ENCODE data around the gene NPW.

The NPW gene

GRCh38 chr16:1985466-1986150, 34.0 kb upstream of the NPW start:
- H3K27me3 ChIP-seq (ENCODE audit: control insufficient read depth, insufficient read depth, low read length) = peaks cover 40% of the 10 kb centered on the region
- peaks cover 18% of the 10 kb centered on the region for H3K36me3 ChIP-seq (ENCODE audit: control insufficient read depth, insufficient read depth, low read length)
- no peak overlapping the region for H3K9ac ChIP-seq (ENCODE audit: low read depth, low read length)
- no peak overlapping the region for H3K27ac ChIP-seq (ENCODE audit: low read depth, low read length)
- 0 out of 2 replicates have a peak overlapping the region, but pooled peaks have one; percentile 81 for H3K4me3 ChIP-seq (ENCODE audit: low read depth, low read length)
- H3K9me3 ChIP-seq (ENCODE audit: control insufficient read depth, insufficient read depth, low read length) = no peaks in the 10 kb centered on the region
- H3K4me1 ChIP-seq (ENCODE audit: control insufficient read depth, insufficient read depth, low read length) = peaks cover 33% of the 10 kb centered on the region

GRCh38 chr16:1987198-1987597, 32.4 kb upstream of the NPW start:
- H3K36me3 ChIP-seq (ENCODE audit: control insufficient read depth, insufficient read depth, low read length) = peaks cover 18% of the 10 kb centered on the region
- H3K9me3 ChIP-seq (ENCODE audit: control insufficient read depth, insufficient read depth, low read length) = no peaks in the 10 kb centered on the region
- H3K4me1 ChIP-seq (ENCODE audit: control insufficient read depth, insufficient read depth, low read length) = peaks cover 35% of the 10 kb centered on the region
- no peak overlapping the region for H3K27ac ChIP-seq (ENCODE audit: low read depth, low read length)
- no peak overlapping the region for H3K4me3 ChIP-seq (ENCODE audit: low read depth, low read length)
- peaks cover 37% of the 10 kb centered on the region for H3K27me3 ChIP-seq (ENCODE audit: control insufficient read depth, insufficient read depth, low read length)
- no peak overlapping the region for H3K9ac ChIP-seq (ENCODE audit: low read depth, low read length)

DNA sequence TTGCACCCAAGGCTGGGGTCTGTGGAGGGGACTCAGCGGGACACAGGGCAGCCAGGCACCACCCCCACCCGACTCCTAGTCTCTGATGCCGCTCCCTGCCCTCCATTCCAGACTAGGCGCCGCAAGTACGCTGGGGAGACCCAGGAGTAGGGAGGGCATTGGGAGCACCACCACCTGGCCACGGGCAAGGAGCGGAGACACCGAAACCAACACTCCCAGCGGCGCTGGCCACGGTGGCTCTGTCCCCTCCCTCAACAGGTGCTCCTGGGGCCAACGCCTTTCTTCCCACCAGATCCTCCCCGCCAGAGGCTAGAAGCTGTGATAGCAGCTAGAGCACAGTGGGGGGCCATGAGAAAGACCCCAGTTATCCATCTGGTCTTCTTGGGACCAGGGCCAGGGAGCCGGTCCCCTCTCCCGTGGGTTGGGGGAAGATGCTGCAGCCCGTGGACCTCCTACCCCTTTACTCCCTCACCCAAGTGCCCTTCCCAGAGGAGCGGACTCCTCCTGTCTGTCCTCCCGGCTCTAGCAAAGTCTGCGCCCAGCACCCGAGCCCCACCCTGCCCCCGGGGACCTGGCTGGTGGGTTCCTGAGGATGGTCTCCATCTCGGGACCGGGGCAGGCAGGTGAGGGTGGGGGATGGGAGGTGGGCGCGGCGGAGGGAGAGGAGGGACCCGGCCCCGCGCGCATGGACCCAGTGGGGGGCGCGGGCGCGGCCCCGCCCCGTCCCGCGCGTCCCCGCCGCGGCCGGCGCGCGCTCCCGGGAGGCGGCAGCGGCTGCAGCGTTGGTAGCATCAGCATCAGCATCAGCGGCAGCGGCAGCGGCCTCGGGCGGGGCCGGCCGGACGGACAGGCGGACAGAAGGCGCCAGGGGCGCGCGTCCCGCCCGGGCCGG, 30.1 kb upstream of the NPW start, which contains the start of gene SYNGR3:
Gene SYNGR3, plus strand, starts transcription at position 762 of the 892 bp plus-strand sequence. CDS start 133 bp downstream, outside the sequence.
- Histone ChIP-seq H3K4me1 (ENCODE audit: control insufficient read depth, insufficient read depth, low read length) (peaks cover 28% of the 10 kb centered on the region), H3K27me3 (ENCODE audit: control insufficient read depth, insufficient read depth, low read length) (peaks cover 26% of the 10 kb centered on the region), H3K9me3 (ENCODE audit: control insufficient read depth, insufficient read depth, low read length) (no peaks in the 10 kb centered on the region), H3K27ac (ENCODE audit: low read depth, low read length) (peak within 1 kb of the TSS; percentile 50), H3K4me3 (ENCODE audit: low read depth, low read length) (peak within 1 kb of the TSS; percentile 78), H3K36me3 (ENCODE audit: control insufficient read depth, insufficient read depth, low read length) (peaks cover 18% of the 10 kb centered on the region), H3K9ac (ENCODE audit: low read depth, low read length) (no peak within 1 kb of the TSS)

DNA sequence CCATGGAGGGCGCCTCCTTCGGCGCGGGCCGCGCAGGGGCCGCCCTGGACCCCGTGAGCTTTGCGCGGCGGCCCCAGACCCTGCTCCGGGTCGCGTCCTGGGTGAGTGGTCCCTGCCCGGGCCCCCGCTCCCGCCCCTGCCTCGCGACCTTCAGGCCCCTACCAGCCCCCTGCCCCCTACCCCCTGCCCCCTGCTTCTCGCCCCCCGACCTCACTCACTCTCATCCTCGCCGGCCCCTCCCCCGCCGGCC, 29.6 kb upstream of the NPW start:
- Histone ChIP-seq H3K27me3 (ENCODE audit: control insufficient read depth, insufficient read depth, low read length) (peaks cover 26% of the 10 kb centered on the region), H3K9me3 (ENCODE audit: control insufficient read depth, insufficient read depth, low read length) (no peaks in the 10 kb centered on the region), H3K9ac (ENCODE audit: low read depth, low read length) (no peak overlapping the region), H3K36me3 (ENCODE audit: control insufficient read depth, insufficient read depth, low read length) (peaks cover 18% of the 10 kb centered on the region), H3K4me1 (ENCODE audit: control insufficient read depth, insufficient read depth, low read length) (peaks cover 24% of the 10 kb centered on the region), H3K4me3 (ENCODE audit: low read depth, low read length) (peak overlapping the region; percentile 78), H3K27ac (ENCODE audit: low read depth, low read length) (no peak overlapping the region)

DNA sequence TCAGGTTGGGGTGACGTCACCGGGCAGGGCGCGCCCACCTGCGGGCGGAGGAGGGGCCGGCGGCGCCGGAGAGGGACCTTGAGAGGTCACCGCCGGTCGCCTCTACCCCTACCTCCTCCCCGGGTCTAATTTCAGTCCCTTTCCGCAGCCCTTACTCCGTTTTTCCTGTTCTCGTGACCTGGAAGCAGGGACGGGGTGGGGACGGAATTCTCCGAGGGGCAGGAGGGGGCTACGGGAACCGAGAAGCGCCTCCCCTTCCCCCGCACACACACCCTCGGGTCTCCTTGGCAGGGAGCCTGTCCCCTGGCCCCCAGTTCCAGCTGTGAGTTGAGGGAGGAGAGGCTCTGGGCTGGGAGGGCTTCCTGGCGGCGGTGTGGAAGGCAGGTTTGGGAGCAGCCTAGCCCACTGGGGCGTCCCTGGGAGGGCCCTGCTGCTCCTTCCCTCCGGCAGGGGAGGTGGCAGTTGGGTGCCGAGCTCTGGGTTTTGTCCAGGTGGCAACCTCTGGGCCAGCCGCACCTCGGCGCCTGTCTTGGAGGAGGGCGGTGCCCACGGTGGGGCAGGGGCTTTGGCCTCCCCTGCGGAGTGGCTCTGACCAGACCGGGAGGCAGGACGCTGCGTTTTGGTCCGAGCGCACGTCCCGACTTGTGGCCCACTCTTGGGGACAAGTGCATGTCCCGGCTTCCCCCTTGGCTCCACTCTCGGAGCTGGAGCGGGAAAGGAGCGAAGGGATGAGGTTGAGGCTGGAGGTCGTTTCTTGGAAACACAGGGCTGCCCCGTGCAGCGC, 29.0 kb upstream of the NPW start:
- H3K27ac ChIP-seq (ENCODE audit: low read depth, low read length) = peak overlapping the region; percentile 50
- no peaks in the 10 kb centered on the region for H3K9me3 ChIP-seq (ENCODE audit: control insufficient read depth, insufficient read depth, low read length)
- peaks cover 15% of the 10 kb centered on the region for H3K36me3 ChIP-seq (ENCODE audit: control insufficient read depth, insufficient read depth, low read length)
- peak overlapping the region; percentile 78 for H3K4me3 ChIP-seq (ENCODE audit: low read depth, low read length)
- H3K9ac ChIP-seq (ENCODE audit: low read depth, low read length) = no peak overlapping the region
- H3K4me1 ChIP-seq (ENCODE audit: control insufficient read depth, insufficient read depth, low read length) = peaks cover 22% of the 10 kb centered on the region
- peaks cover 26% of the 10 kb centered on the region for H3K27me3 ChIP-seq (ENCODE audit: control insufficient read depth, insufficient read depth, low read length)

DNA sequence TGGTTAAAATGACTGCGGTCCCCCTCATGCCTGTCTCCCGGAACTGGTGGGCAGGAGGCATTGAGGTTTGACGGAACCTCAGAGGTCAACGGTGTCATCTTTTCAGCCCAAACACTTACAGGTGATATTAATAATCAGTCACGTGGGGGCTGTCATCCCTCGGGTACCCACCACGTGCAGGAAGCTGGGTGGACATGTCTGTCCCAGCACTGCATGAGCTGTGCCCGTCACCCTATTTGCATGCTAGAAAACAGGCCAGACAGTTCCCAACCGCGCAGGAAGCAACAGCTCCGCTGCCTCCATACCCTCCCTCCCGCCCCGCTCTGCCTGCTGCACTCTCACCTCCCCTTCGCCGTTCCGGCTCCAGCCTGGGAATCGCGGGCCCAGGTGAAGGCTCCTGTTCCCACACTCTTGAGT, 28.4 kb upstream of the NPW start:
- H3K27me3 ChIP-seq (ENCODE audit: control insufficient read depth, insufficient read depth, low read length) = peaks cover 26% of the 10 kb centered on the region
- H3K9me3 ChIP-seq (ENCODE audit: control insufficient read depth, insufficient read depth, low read length) = no peaks in the 10 kb centered on the region
- H3K4me3 ChIP-seq (ENCODE audit: low read depth, low read length) = peak overlapping the region; percentile 78; the same call in 1 of the 2 replicates
- peaks cover 22% of the 10 kb centered on the region for H3K4me1 ChIP-seq (ENCODE audit: control insufficient read depth, insufficient read depth, low read length)
- peaks cover 9% of the 10 kb centered on the region for H3K36me3 ChIP-seq (ENCODE audit: control insufficient read depth, insufficient read depth, low read length)
- no peak overlapping the region for H3K27ac ChIP-seq (ENCODE audit: low read depth, low read length)
- H3K9ac ChIP-seq (ENCODE audit: low read depth, low read length) = no peak overlapping the region

GRCh38 chr16:1991588-1991947, 28.0 kb upstream of the NPW start:
- Histone ChIP-seq H3K36me3 (ENCODE audit: control insufficient read depth, insufficient read depth, low read length) (peaks cover 6% of the 10 kb centered on the region; the same call in 1 of the 2 replicates), H3K9me3 (ENCODE audit: control insufficient read depth, insufficient read depth, low read length) (no peaks in the 10 kb centered on the region), H3K27me3 (ENCODE audit: control insufficient read depth, insufficient read depth, low read length) (peaks cover 26% of the 10 kb centered on the region), H3K4me1 (ENCODE audit: control insufficient read depth, insufficient read depth, low read length) (peaks cover 22% of the 10 kb centered on the region), H3K9ac (ENCODE audit: low read depth, low read length) (no peak overlapping the region), H3K27ac (ENCODE audit: low read depth, low read length) (no peak overlapping the region), H3K4me3 (ENCODE audit: low read depth, low read length) (peak overlapping the region; percentile 56)

- no peak overlapping the region for H3K27ac ChIP-seq (ENCODE audit: low read depth, low read length)
- peak overlapping the region; percentile 68 for H3K4me3 ChIP-seq (ENCODE audit: low read depth, low read length)
- peaks cover 26% of the 10 kb centered on the region for H3K27me3 ChIP-seq (ENCODE audit: control insufficient read depth, insufficient read depth, low read length)
- H3K9me3 ChIP-seq (ENCODE audit: control insufficient read depth, insufficient read depth, low read length) = no peaks in the 10 kb centered on the region
- H3K4me1 ChIP-seq (ENCODE audit: control insufficient read depth, insufficient read depth, low read length) = peaks cover 22% of the 10 kb centered on the region
- H3K36me3 ChIP-seq (ENCODE audit: control insufficient read depth, insufficient read depth, low read length) = peaks cover 6% of the 10 kb centered on the region
- H3K9ac ChIP-seq (ENCODE audit: low read depth, low read length) = peak overlapping the region; percentile 86; the same call in 1 of the 2 replicates
Observed at GRCh38 chr16:1991948-1992703, 27.5 kb upstream of the NPW start.

GRCh38 chr16:1992704-1993317, 26.8 kb upstream of the NPW start:
- H3K4me3 ChIP-seq (ENCODE audit: low read depth, low read length) = peak overlapping the region; percentile 68; the same call in 1 of the 2 replicates
- peaks cover 13% of the 10 kb centered on the region for H3K36me3 ChIP-seq (ENCODE audit: control insufficient read depth, insufficient read depth, low read length)
- H3K9me3 ChIP-seq (ENCODE audit: control insufficient read depth, insufficient read depth, low read length) = no peaks in the 10 kb centered on the region
- peaks cover 26% of the 10 kb centered on the region for H3K27me3 ChIP-seq (ENCODE audit: control insufficient read depth, insufficient read depth, low read length)
- peaks cover 22% of the 10 kb centered on the region for H3K4me1 ChIP-seq (ENCODE audit: control insufficient read depth, insufficient read depth, low read length)
- H3K27ac ChIP-seq (ENCODE audit: low read depth, low read length) = no peak overlapping the region
- peak overlapping the region; percentile 86; the same call in 1 of the 2 replicates for H3K9ac ChIP-seq (ENCODE audit: low read depth, low read length)

DNA sequence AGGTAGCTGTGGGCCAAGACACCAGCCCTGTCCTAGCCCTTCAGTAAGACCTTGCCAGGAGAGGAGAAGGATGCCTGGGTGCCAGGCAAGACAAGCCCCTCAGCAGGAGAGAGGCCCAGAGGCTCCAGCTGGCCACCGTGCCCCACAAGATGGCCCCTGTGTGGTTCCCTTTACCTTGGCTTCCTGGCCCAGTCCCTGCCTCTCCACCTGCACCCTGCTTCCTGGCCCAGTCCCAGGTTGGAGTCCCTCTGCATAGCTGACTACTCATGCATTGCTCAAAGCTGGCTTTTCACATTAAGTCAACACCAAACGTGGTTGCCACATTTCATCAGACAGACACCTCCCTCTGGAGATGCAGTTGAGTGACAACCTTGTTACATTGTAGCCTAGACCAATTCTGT, 25.9 kb upstream of the NPW start:
- Histone ChIP-seq H3K4me3 (ENCODE audit: low read depth, low read length) (no peak overlapping the region), H3K27ac (ENCODE audit: low read depth, low read length) (no peak overlapping the region)

More for the DNA sequence above, 25.9 kb upstream of the NPW start:
- H3K9me3 ChIP-seq (ENCODE audit: control insufficient read depth, insufficient read depth, low read length) = no peaks in the 10 kb centered on the region
- peaks cover 22% of the 10 kb centered on the region for H3K27me3 ChIP-seq (ENCODE audit: control insufficient read depth, insufficient read depth, low read length)
- H3K9ac ChIP-seq (ENCODE audit: low read depth, low read length) = no peak overlapping the region
- peaks cover 21% of the 10 kb centered on the region for H3K36me3 ChIP-seq (ENCODE audit: control insufficient read depth, insufficient read depth, low read length)
- peaks cover 19% of the 10 kb centered on the region for H3K4me1 ChIP-seq (ENCODE audit: control insufficient read depth, insufficient read depth, low read length)
